ENCODE measurements around the gene DNER. TPM values are rescaled to one million over a fixed set of nuclear protein-coding genes. Genes with fewer than 3 reads are reported as not detected.
"Not testable (repeated sequence)": the region's sequence is repeated elsewhere in the genome, so short reads cannot be mapped to it uniquely, and the experiment has no call there.

The DNER gene
- polyA plus RNA-seq, 2 of the 4 experiments (the other 2 are of a cell fraction): 0.34 to 4.2 TPM

DNA sequence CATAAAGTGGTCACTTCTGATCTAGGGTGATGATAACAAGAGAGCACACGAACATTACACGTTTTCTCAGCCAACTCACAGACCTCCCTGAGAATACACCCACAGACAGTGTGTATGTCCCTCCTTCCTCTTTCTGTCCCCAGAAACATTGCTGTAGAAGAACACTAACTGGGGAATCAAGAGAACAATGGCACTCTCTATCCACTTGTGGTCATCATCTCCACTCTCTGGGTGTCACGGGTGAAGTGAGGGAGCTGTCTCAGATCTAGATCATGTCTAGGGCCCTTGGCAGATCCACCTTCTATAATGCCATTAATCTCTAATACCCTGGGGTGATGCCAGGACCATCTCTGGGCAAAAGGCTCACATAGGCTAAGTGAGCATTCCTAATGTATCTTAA lies 97.9 kb downstream of the DNER start:
- no peak for FAIRE-seq
- no peaks in the 10 kb centered on the region for H3K4me1 ChIP-seq
- no peak for ATAC-seq
- 35% methylated on average over 3 of the region's 3 CpGs for WGBS (ENCODE audit: missing lambda C conversion rate)
- DNase-seq (ENCODE audit: low read depth in 1 of 2, low spot score in 1 of 2): no peak
- H3K4me3 ChIP-seq: no peak overlapping the region
- no peak overlapping the region for H3K4me2 ChIP-seq
- no peaks in the 10 kb centered on the region for H3K9me3 ChIP-seq
- ChIA-PET CTCF (no interaction called here), POLR2A (no interaction called here)
- no peak for TF ChIP-seq SMC3 (IDR thresholded peaks at IDR 0.05)
- no peak for TF ChIP-seq ESRRA (IDR thresholded peaks at IDR 0.05; ENCODE audit: borderline replicate concordance, low read length)
- H3K27ac ChIP-seq: no peak overlapping the region

DNA sequence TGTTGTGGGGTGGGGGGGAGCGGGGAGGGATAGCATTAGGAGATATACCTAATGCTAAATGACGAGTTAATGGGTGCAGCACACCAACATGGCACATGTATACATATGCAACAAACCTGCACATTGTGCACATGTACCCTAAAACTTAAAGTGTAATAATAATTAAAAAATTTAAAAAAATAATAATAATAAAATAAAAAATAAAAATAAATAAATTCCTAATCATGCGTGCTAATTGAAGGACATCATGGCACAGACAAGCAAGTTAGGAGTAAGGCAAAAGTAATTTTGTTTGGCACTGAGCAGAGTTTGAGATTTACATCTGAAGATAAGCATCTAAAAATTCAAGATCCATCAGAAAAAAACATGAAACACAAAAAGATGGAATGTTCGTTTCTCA lies 100.3 kb downstream of the DNER start:
- ATAC-seq; POLR2A ChIA-PET; DNase-seq (ENCODE audit: low read depth in 1 of 2, low spot score in 1 of 2); H3K4me2 ChIP-seq; H3K9me3 ChIP-seq; CTCF ChIA-PET; FAIRE-seq; H3K4me3 ChIP-seq; H3K4me1 ChIP-seq; H3K27ac ChIP-seq: not testable (repeated sequence)
- 42% methylated on average over 2 of the region's 4 CpGs for WGBS (ENCODE audit: missing lambda C conversion rate)

DNA sequence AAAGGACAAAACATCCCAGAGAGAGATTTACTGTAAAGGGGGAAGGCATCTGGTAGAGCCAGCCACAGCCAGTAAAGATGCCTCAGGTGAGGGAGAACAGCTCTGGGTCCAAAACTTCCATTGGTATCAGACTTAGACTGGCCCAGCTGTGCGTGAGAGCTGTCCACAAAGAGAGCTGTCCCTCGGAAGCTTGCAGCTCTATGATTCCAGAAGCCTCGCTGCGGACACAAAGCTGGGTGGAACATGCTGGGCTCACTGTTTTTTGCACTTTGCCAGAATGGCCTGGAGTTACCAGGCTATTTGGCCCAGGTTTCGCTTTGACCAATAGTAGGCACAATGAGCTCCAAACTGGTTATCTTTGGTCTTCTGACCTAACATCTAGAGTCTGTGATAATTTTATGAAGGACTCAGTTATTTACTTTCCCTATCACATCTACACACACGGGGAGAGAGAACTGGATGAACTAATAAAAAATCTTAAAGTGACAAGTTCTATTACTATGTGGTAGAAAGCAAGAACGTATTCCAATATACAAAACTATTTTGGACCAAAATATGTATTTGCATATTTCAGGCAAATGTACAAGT lies 101.9 kb downstream of the DNER start:
- CTCF ChIA-PET: interaction anchor here (0.7 kb wide), 1 partner anchor 348 kb away, joined by 3 read pairs; no protein-coding TSS in a partner anchor
- H3K4me1 ChIP-seq: no peaks in the 10 kb centered on the region
- no peak overlapping the region for H3K4me3 ChIP-seq
- WGBS (ENCODE audit: missing lambda C conversion rate): 40% methylated on average over 7 of the region's 7 CpGs
- DNase-seq (ENCODE audit: low read depth in 1 of 2, low spot score in 1 of 2) (no peak), FAIRE-seq (no peak), ATAC-seq (no peak)
- H3K27ac ChIP-seq: no peak overlapping the region
- no peak overlapping the region for H3K4me2 ChIP-seq
- POLR2A ChIA-PET: no interaction called here
- H3K9me3 ChIP-seq: no peaks in the 10 kb centered on the region
- TF ChIP-seq POLR2A (IDR thresholded peaks at IDR 0.05; ENCODE audit: low read length): no peak
- no peak for TF ChIP-seq FOSL2 (IDR thresholded peaks at IDR 0.05)
- TF ChIP-seq FOSL2 (CRISPR knock-in tag; IDR thresholded peaks at IDR 0.05): no peak
- TF ChIP-seq, protein P1, sequence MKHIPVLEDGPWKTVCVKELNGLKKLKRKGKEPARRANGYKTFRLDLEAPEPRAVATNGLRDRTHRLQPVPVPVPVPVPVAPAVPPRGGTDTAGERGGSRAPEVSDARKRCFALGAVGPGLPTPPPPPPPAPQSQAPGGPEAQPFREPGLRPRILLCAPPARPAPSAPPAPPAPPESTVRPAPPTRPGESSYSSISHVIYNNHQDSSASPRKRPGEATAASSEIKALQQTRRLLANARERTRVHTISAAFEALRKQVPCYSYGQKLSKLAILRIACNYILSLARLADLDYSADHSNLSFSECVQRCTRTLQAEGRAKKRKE (CRISPR knock-in tag; IDR thresholded peaks at IDR 0.05; ENCODE audit: low read depth): no peak
- no peak for TF ChIP-seq RNF2 (IDR thresholded peaks at IDR 0.05; ENCODE audit: borderline replicate concordance, low read depth)
- no peak for TF ChIP-seq RARB (CRISPR knock-in tag; IDR thresholded peaks at IDR 0.05)
- no peak for TF ChIP-seq KDM5A (IDR thresholded peaks at IDR 0.05)
- TF ChIP-seq ZC3H11A (IDR thresholded peaks at IDR 0.05): no peak
- TF ChIP-seq EHMT2 (IDR thresholded peaks at IDR 0.05; ENCODE audit: low read depth): no peak
- no peak for TF ChIP-seq FOXS1 (CRISPR knock-in tag; IDR thresholded peaks at IDR 0.05)
- TF ChIP-seq GATA3 (IDR thresholded peaks at IDR 0.05; ENCODE audit: borderline replicate concordance): no peak
- TF ChIP-seq, protein P2, sequence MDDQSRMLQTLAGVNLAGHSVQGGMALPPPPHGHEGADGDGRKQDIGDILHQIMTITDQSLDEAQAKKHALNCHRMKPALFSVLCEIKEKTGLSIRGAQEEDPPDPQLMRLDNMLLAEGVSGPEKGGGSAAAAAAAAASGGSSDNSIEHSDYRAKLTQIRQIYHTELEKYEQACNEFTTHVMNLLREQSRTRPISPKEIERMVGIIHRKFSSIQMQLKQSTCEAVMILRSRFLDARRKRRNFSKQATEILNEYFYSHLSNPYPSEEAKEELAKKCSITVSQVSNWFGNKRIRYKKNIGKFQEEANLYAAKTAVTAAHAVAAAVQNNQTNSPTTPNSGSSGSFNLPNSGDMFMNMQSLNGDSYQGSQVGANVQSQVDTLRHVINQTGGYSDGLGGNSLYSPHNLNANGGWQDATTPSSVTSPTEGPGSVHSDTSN (IDR thresholded peaks at IDR 0.05): no peak

DNA sequence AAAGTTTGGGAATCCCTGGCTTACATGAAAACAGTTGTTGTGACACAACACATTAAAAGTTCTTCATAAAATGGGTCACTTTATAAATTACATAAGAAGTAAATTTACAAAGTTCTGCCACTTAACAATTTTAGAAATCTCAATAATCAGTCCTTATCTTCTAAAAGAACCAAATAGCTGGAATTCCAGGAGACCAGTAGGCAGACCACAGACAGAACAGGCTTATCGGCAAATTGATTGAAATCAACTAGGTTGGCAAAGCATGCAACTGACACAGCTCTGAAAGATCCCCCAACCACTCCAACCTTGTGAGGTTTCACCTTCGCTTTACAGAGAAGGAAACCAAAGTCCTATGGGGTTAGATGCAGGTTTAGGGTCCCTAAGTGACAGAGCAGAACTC lies 103.0 kb downstream of the DNER start:
- Histone ChIP-seq H3K27ac (no peak overlapping the region), H3K4me2 (no peak overlapping the region), H3K4me3 (no peak overlapping the region), H3K9me3 (no peaks in the 10 kb centered on the region), H3K4me1 (no peaks in the 10 kb centered on the region)
- ChIA-PET CTCF (no interaction called here), POLR2A (no interaction called here)
- DNase-seq (ENCODE audit: low read depth in 1 of 2, low spot score in 1 of 2): no peak
- TF ChIP-seq ZC3H11A (IDR thresholded peaks at IDR 0.05) (no peak), EHF (CRISPR knock-in tag; IDR thresholded peaks at IDR 0.05) (no peak), NFE2L2 (conservative IDR thresholded peaks at IDR 0.05; ENCODE audit: low read length) (no peak), ZFP36 (IDR thresholded peaks at IDR 0.05; ENCODE audit: borderline replicate concordance, partially characterized antibody) (no peak), POLR2A (IDR thresholded peaks at IDR 0.05; ENCODE audit: low read length) (no peak), PHF8 (IDR thresholded peaks at IDR 0.05; ENCODE audit: borderline replicate concordance, low read depth) (no peak), RNF2 (IDR thresholded peaks at IDR 0.05; ENCODE audit: borderline replicate concordance, low read depth) (no peak), ZNF302 (CRISPR knock-in tag; IDR thresholded peaks at IDR 0.05) (no peak)
- TF ChIP-seq, protein P3, sequence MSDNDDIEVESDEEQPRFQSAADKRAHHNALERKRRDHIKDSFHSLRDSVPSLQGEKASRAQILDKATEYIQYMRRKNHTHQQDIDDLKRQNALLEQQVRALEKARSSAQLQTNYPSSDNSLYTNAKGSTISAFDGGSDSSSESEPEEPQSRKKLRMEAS (IDR thresholded peaks at IDR 0.05): no peak
- TF ChIP-seq, protein P4, sequence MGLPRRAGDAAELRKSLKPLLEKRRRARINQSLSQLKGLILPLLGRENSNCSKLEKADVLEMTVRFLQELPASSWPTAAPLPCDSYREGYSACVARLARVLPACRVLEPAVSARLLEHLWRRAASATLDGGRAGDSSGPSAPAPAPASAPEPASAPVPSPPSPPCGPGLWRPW (IDR thresholded peaks at IDR 0.05): no peak
- FAIRE-seq: no peak
- 44% methylated on average over 2 of the region's 2 CpGs for WGBS (ENCODE audit: missing lambda C conversion rate)
- no peak for ATAC-seq
